Muscle of arm (tissue), 12 donors: ENCODE data around the gene POMT2. TPM values are rescaled to one million over a fixed set of nuclear protein-coding genes. Genes with fewer than 3 reads are reported as not detected.
"Not testable (repeated sequence)": the region's sequence is repeated elsewhere in the genome, so short reads cannot be mapped to it uniquely, and the experiment has no call there.

ENCODE experiments used
- DNase-seq: peaks from one replicate; pipeline ENCODE4 v3.0.0-alpha.2; 2013
- polyA plus RNA-seq, 12 donors: library from polyadenylated mRNA; unstranded; fragments of 120-200 nt; gene quantifications; one replicate each; pipeline ENCODE4 v1.2.1, GENCODE V29; 2013; ENCODE audit not compliant: insufficient read length in 12 of 12

Gene POMT2
- polyA plus RNA-seq, 12 donors: 19.1 to 36.9 (median 32.0) TPM; not detected in 1

DNA sequence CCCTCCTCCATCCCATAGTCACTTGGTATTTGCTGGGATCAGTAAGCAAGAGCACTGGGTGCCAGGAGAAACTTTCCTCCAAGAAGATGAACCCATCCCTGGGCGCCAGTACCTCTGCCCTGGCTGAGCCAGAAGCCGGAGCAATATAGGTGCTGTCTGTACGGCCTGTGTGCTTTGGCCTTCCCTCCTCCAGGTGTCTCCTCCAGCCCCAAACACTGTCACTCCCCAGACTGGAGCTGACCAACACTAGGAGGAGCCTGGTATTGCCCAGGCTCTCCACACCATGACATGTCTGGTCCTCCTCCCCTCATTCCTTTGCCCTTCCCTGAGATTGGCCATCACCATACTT, 5.0 kb upstream of the POMT2 start:
- DNase-seq: no peak

DNA sequence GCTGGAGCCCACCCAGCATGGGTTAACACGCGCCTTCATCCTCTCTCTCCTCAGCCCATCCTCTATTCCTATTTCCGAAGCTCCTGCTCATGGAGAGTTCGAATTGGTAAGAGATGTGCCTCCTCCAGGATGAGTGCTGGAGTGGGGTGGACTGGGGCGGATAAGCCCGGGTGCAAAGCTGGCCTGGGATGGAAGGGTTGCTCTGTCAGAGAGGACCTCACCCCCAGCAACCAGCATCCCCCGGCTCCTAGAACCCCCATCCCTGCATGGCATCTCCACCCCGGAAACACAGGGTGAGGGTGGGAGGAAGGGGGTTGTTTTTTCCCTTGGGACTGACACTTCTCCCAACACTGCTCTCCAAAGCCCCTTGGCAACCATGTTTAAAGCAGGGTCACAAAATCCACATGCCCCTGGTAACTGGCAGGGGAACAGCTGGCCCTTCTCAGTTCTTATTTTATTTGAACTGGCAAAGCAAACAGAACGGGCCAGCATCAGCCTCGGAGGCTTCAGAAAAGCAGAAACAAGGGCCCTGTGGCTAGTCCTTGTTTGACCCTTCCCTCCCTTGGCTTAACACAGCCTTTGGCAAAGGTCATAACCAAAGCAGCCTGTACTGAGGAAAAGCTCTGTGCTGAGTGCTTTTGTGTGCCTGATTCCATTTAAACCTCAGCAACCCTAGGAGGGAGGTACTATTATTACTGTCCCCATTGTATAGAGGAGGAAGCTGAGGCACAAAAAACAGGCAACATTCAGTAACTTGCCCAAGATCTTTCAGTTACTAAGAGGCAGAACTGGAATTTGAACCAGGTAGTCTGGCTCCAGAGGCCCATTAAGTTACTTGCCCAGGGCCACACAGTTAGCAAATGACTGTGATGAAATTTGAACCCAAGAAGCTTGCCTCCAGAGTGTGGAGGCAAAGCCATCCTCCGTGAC, 4.4 kb upstream of the POMT2 start:
- DNase-seq: no peak

DNA sequence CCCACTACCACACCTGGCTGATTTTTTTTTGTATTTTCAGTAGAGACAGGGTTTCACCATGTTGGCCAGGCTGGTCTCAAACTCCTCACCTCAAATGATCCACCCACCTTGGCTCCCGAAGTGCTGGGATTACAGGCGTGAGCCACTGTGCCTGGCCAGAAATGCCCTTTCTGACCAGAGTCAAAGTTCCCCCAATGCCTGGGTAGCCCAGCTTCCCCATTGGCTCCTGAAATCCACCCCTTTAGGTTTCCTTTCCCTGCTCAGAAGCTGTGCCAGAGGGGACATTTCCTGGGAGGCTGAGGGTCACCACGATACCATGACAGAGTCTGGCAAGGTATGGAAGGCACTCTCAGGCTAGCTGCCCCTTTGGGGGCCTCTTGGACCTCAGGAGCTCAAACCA, 3.6 kb upstream of the POMT2 start:
- DNase-seq: no peak

- no peak for DNase-seq
Observed at GRCh38 chr14:77323571-77323970, 2.9 kb upstream of the POMT2 start.

- no peak for DNase-seq
Observed at GRCh38 chr14:77322951-77323350, 2.3 kb upstream of the POMT2 start.

- no peak for DNase-seq
Observed at GRCh38 chr14:77322250-77322902, 1.7 kb upstream of the POMT2 start.

- no peak for DNase-seq
Observed at GRCh38 chr14:77319422-77319821, 1.3 kb downstream of the POMT2 start.

DNA sequence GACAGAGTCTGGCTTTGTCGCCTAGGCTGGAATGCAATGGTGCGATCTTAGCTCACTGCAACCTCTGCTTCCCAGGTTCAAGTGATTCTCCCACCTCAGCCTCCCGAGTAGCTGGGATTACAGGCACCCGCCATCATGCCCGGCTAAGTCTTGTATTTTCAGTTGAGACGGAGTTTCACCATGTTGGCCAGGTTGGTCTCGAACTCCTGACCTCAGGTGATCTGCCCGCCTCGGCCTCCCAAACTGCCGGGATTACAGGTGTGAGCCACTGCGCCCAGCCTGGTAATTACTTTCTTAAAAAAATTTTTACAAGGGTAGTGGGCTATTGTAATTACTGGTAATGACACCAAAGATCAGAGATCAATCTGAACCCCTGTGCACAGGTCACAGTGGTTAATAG, 1.9 kb downstream of the POMT2 start:
- not testable (repeated sequence) for DNase-seq

GRCh38 chr14:77318006-77318553, 2.6 kb downstream of the POMT2 start:
- no peak for DNase-seq

- no peak for DNase-seq
Observed at GRCh38 chr14:77316872-77317301, 3.8 kb downstream of the POMT2 start.

- no peak for DNase-seq
Observed at GRCh38 chr14:77316195-77316505, 4.5 kb downstream of the POMT2 start.

- no peak for DNase-seq
Observed at GRCh38 chr14:77314539-77315457, 5.9 kb downstream of the POMT2 start.

DNA sequence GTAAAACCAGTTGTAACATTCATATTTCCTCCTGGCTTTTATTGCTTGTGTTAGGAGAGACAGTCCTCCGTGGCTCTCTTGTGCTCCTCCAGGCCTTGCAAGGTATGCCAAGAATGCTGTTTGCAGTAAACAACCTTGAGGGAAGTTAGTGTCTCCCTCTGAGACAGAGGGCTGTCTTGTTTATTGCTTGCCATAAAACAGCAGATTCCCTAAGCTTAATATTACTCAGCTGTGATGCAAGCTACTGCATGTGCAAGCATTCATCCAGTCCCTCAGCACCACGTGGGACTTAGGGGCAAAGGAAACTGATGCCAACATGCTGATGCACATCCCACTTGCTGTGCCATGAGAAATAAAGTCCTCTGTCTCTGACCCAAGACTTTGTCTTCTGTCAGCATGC, 6.6 kb downstream of the POMT2 start:
- no peak for DNase-seq

DNA sequence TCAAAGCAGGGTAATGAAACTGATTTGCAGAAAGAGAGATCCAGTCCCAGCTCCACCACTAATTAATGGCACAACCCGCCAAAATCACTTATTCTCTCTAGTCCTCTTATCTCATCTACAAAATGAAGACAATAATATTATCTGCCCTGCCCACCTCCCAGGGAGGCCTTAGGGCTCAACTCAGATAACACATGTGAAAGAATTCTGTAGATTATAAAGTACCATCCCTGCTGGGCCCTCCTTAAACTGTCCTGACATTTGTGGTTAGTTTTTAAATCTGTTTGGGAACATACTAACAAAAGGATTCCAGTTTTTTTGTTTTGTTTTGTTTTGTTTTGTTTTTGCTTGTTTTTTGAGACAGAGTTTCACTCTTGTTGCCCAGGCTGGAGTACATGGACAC, 7.3 kb downstream of the POMT2 start:
- no peak for DNase-seq

- DNase-seq: no peak
Observed at GRCh38 chr14:77311217-77311616, 9.5 kb downstream of the POMT2 start.

GRCh38 chr14:77310026-77310425, 10.7 kb downstream of the POMT2 start:
- no peak for DNase-seq

- DNase-seq: no peak
Observed at GRCh38 chr14:77309131-77309530, 11.6 kb downstream of the POMT2 start.

GRCh38 chr14:77306851-77307496, 13.7 kb downstream of the POMT2 start:
- no peak for DNase-seq

DNA sequence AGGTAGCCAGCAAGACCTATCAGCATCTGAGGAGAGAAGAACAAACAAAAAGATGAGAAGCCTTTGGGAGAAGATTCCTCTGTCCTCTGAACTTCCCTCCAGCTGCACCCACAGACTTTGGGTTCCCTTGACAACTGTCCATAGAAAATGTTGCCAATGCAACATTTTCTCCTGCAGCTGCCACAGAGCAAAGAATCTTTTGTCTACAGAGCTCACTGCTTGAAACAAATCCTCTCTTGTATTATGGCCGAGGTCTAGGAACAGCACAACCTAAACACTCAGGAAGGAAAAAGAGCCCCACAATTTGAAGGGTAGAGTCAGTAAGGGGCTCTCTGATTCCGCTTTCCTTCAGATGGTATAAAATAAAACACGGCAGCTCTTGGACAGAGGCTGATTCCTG, 14.3 kb downstream of the POMT2 start:
- no peak for DNase-seq

DNA sequence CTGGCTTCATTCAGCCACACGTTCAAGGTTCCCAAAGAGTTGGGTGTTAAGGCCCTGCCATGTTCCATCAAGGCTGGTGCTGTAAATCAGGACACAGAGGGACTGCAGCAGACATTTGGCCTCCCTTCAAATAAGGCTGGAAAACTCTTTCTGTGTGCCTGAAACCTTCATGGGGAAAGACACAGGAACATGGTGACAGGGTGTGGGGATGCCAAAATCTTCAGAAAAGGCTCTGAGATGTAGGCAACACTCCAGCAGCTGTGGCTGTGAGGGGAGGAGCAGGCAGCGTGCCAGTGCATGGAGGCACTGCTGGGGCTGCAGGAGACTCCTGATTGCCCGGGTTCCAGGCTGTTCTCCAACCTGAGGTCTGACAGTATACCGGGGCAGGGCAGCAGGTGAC, 15.0 kb downstream of the POMT2 start:
- no peak for DNase-seq

GRCh38 chr14:77303417-77304156, 17.1 kb downstream of the POMT2 start:
- DNase-seq: no peak
